NOMO-1 (cell line): ENCODE data around the gene KLC3.

Experiments
- DNase-seq, 2 experiments: peaks; one replicate each; lab custom pipeline; 2025; ENCODE audit not compliant: unreplicated experiment in 2 of 2; lab: John Stamatoyannopoulos, UW

KLC3 gene

GRCh38 chr19:45347570-45348366, 7.2 kb downstream of the KLC3 start:
- DNase-seq: no peak

GRCh38 chr19:45348367-45349125, 8.0 kb downstream of the KLC3 start:
- no peak for DNase-seq

DNA sequence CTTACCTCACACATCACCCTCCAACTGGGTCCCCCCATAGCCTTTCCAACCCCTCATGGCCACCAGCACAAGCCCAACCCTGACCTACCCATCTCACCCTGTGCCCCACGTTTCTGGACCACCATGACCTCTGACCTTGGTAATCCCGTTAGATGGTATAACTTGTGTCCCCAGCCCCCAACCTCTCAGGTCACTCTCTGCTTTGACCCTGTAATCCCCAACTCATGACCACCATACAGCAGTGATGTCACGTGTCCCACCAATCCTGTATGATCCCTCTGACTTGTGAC, 8.5 kb downstream of the KLC3 start:
- no peak for DNase-seq

- DNase-seq: no peak
These were observed 8.9 kb downstream of the KLC3 start for GRCh38 chr19:45349430-45349941.

GRCh38 chr19:45350477-45351058, 10.0 kb downstream of the KLC3 start:
- no peak for DNase-seq

DNA sequence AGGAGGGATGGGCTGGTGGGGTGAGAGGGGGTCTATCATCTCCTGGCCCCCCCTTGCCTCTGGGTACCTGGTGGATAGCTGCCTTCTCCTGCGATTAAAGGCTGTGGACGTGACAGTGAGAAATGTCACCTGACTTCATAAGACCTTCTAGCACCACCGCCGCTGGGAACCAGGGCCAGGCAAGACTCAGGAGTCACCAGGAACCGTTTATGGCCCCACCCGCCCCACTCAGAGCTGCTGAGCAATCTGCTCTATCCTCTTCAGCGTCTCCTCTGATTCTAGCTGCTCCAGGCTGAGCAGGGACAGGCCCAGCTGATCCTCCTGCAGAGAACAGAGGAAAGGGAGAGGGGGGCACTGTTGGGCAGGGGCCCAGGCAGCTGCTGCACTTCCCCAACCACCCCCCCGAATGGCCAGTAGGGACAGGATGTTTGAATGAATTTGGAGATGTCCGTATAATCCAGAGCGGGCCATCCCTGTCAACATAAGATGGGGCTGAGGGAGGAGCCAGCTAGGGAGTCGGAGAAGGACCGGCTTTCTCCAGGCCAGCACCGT, 10.9 kb downstream of the KLC3 start:
- DNase-seq: no peak

DNA sequence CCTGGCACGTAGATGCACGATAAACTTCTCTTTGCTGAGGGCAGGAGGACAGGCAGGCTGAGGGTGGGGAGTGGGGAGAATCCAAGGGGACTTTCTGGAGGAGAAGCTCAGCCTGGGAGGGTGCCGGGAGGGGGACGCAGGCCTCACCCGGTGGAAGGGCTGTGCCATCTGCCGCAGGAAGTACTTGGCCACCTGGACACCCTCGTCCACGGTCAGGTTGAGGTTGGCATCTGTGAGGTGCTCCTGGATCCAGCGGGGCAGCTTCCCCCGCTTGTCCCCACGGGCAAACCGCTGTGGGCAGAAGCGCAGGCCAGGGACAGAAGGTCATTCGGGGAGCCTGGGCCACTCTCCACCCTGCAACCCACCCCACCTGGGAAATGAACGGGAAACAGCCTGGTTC, 11.5 kb downstream of the KLC3 start:
- DNase-seq: no peak

DNA sequence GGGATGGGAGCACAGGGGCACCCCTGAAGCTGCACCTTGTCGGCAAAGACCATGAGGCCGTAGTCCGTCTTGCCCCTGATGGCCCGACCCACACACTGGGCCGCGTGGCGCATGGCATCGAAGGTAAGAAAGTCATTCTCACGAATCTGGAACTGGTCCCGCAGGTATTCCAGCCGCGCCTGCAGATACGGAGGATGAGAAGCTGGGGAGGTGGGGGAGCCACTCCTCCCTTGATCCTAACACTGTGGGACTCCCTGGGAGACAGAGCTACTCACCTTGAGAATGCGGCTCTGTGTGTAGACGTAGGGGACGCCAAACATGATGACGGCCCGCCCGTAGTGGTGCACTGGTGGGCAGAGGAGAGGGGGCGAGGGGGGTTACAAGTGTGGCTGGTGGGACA, 11.9 kb downstream of the KLC3 start:
- DNase-seq: no peak

- DNase-seq: no peak
These were observed 12.6 kb downstream of the KLC3 start for GRCh38 chr19:45352914-45353796.

DNA sequence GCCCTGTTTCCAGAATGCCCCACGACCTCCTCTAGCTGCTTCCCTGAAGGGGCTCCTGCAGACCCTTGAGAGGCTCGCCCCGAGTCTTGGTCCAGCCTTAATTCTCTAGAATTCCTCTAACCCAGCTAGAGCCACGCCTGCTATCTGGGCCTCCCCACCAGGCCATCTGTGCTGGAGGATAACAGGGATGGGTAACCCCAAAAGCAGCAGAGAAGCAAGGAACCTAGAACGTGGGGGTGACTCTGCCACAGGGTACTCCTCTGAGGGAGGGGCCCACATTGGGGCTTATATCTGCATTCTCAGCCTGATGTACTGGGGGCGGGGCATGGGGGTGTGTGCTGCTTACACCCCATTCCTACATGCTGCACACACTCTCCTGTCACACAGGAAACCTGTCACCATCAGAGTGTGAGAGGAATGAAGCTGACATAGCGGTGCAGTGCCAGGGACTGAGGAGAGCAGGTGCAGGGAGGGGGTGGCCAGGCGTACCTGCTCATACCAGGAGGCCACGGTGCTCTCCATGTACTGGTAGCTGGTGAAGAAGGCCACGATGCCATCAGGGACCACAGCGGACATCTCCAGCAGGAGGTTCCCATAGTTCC, 13.8 kb downstream of the KLC3 start:
- no peak for DNase-seq

DNA sequence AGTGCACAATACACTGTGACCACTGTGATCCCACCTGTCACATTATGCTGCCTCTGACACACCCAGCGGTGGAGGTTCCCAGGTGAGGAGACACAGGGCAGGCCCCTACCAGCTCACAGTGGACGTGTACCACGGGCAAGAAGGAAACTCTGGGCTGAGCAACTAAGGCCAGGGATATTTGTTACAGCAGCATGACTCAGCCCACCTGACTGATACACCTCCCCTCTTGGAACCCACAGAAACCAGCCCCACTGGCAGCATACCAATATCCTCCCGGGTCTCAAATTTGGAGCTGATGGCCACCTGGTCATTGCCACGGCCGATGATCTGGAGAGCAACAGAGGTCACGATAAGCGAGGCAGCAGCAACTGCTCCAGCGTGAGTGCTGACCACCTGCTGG, 14.9 kb downstream of the KLC3 start:
- DNase-seq: no peak

- no peak for DNase-seq
These were observed 15.4 kb downstream of the KLC3 start for GRCh38 chr19:45355910-45356309.

DNA sequence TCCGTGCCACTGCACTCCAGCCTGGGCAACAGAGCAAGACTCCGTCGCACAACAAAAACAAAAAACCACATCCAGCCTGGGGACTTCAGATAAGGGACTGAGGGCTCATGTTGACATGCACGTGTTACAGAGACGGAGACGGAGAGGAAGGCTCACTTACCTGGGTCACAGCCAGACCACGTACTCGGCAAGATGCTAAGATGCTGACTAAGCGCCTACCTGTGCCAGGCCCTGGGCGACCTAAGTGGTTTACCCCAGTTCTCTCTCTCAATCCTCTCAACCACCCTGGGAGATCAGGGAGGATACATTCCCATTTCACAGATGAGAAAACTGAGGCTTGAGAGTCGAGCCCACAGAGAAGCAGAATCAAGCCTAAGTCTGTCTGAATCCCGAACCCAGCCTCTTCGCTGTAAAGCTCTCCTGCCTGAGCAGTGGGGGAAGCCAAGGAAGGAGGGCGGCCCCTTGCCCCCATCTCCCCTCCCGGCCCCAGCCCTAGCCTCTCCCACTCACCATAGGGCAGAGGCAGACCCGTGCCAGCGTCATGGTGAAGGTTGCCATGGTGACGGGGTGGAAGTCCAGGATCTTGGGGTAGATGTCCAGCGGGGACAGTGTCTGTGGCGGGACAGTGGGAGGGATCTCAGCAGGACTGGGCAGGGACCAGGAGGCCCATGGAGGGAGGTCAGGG, 16.4 kb downstream of the KLC3 start:
- no peak for DNase-seq

DNA sequence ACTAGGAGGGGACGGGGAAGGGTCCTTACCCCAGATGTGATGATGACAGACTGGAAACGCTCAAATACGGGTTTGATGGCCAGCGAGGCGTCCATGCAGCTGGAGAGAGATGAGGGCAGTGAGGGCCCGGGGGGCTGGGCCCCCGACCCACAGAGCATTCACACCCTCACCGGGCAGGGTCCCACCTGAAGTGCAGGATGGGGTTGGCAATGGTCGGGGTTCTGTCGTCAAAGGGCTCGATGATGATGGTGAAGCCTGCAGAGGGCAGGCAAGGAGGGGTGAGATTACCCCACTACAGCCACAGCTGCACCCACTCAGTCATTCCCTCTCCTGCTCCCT, 16.9 kb downstream of the KLC3 start:
- DNase-seq: no peak

- DNase-seq: no peak
These were observed 17.8 kb downstream of the KLC3 start for GRCh38 chr19:45358213-45358792.

DNA sequence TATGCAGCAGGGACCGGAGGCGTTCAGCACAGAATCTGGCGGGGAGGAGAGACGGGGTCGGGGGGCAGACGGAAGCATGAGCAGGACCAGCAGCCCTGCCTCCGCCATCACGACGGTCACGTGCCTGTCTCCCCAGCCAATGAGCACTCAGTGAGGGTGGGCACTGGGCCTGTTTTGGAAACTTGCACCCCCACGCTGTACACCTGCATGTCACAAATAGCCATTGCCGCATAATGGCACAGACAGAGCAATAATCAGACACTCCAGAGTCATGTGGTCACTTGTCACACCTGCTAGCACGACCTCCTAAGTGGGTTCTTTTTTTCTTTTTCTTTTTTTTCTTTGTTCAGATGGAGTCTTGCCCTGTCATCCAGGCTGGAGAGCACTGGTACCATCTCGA, 21.1 kb downstream of the KLC3 start:
- no peak for DNase-seq

DNA sequence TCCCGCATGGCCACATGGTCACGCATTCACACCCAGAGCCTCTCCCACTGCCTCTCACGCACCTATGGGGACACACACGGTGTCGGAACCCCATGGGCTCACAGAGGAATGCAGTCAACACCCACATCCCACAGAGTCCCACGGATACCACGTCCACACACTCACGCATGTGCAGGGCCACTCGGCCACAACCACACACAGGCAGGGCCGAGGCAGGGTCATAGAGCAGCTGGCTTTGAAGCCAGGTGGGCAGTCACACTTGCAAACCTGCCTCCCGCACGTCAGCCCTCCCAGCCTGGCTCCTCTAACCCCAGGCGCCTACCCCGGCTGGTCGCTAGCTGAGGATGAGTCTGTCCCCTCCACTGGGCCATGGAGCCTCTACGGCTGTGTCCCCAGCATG, 21.7 kb downstream of the KLC3 start:
- DNase-seq: no peak

GRCh38 chr19:45363861-45364459, 23.4 kb downstream of the KLC3 start:
- DNase-seq: no peak

DNA sequence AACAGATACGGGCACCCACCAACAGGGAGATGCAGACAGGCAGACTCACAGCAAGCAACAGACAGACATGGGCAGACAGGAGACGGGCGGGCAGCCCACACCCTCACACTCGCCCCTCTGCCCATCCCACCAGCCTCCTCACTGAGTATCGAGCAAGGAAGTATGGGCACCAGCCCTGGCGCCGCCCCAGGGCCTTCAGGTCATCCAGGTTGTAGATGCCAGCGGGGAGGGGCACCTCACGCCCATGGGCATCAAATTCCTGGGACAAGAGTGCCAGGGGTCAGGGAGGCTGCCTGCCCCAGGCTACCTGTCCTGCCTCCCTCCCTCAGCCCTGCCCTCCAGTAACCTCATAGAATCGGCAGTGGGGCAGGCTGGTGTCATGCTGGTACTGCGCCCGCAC, 24.1 kb downstream of the KLC3 start:
- DNase-seq: no peak
